Keratinocyte (primary cell): ENCODE data around the gene MPPED1. TPM values are rescaled to one million over a fixed set of nuclear protein-coding genes. Genes with fewer than 3 reads are reported as not detected.

ENCODE experiments used
- DNase-seq: peaks from one replicate; pipeline ENCODE4 v3.0.0-alpha.2; 2011; ENCODE audit warnings: low read depth, missing footprints, low spot score
- FAIRE-seq: peaks from 2 replicates; lab custom pipeline; 2011; peaks lifted over from hg19 to GRCh38; lab: Jason Lieb, UNC
- H2AFZ ChIP-seq: 2 replicates; pipeline ENCODE4 v1.6.0; 2012; ENCODE audit warnings: low read length, control low read depth, inconsistent platforms; ENCODE audit not compliant: control insufficient read depth
- H3K27ac ChIP-seq: 2 replicates; pipeline ENCODE4 v1.5.1; 2011; ENCODE audit warnings: low read length; ENCODE audit not compliant: control insufficient read depth, insufficient read depth
- H3K27me3 ChIP-seq: 3 replicates; pipeline ENCODE4 v1.6.0; 2011; ENCODE audit warnings: low read length; ENCODE audit not compliant: control insufficient read depth, insufficient read depth; ENCODE audit errors: extremely low read depth
- H3K36me3 ChIP-seq, 2 experiments: 2 replicates in 1 of 2; 3 replicates in 1 of 2; pipeline ENCODE4 v1.5.1; 2011; ENCODE audit warnings: low read length in 2 of 2, mild to moderate bottlenecking in 1 of 2; ENCODE audit not compliant: control insufficient read depth in 2 of 2, insufficient read depth in 2 of 2; ENCODE audit errors: extremely low read depth in 1 of 2
- H3K4me1 ChIP-seq: 3 replicates; pipeline ENCODE4 v1.5.1; 2011; ENCODE audit warnings: low read length; ENCODE audit not compliant: control insufficient read depth, insufficient read depth; ENCODE audit errors: extremely low read depth
- H3K4me2 ChIP-seq: 3 replicates; pipeline ENCODE4 v1.6.0; 2011; ENCODE audit warnings: low read depth, low read length; ENCODE audit not compliant: control insufficient read depth, insufficient read depth; ENCODE audit errors: extremely low read depth
- H3K4me3 ChIP-seq, 3 experiments: fragments of 200-600 bp in 1 of 3; sonication (generic) in 1 of 3; 2 replicates in 2 of 3; 3 replicates in 1 of 3; pipeline ENCODE4 v1.5.1; 2011 to 2016; ENCODE audit warnings: low read length in 3 of 3, mild to moderate bottlenecking in 3 of 3, control low read depth in 2 of 3, inconsistent platforms in 1 of 3, low read depth in 1 of 3, mixed read lengths in 1 of 3, mixed run types in 1 of 3, moderate library complexity in 1 of 3; ENCODE audit not compliant: control insufficient read depth in 2 of 3, insufficient read depth in 2 of 3; ENCODE audit errors: extremely low read depth in 1 of 3
- H3K79me2 ChIP-seq: 2 replicates; pipeline ENCODE4 v1.6.0; 2012; ENCODE audit warnings: low read length; ENCODE audit not compliant: control insufficient read depth, insufficient read depth
- H3K9ac ChIP-seq: 3 replicates; pipeline ENCODE4 v1.6.0; 2011; ENCODE audit warnings: low read length; ENCODE audit not compliant: control insufficient read depth, insufficient read depth; ENCODE audit errors: extremely low read depth
- H3K9me1 ChIP-seq: 3 replicates; pipeline ENCODE4 v1.6.0; 2011; ENCODE audit warnings: low read length; ENCODE audit not compliant: control insufficient read depth, insufficient read depth; ENCODE audit errors: extremely low read depth
- H3K9me3 ChIP-seq: 2 replicates; pipeline ENCODE4 v1.5.1; 2012; ENCODE audit warnings: low read depth, low read length; ENCODE audit not compliant: control insufficient read depth
- H4K20me1 ChIP-seq: 3 replicates; pipeline ENCODE4 v1.6.0; 2011; ENCODE audit warnings: low read length; ENCODE audit not compliant: control insufficient read depth, insufficient read depth; ENCODE audit errors: extremely low read depth
- CTCF ChIP-seq, 3 experiments: IDR thresholded peaks in 1 of 3; conservative IDR thresholded peaks in 1 of 3; optimal IDR thresholded peaks in 1 of 3; 2 replicates in 2 of 3; 3 replicates in 1 of 3; pipeline versions ENCODE3 to v1.5.1; 2011; ENCODE audit warnings: low read length in 3 of 3, mild to moderate bottlenecking in 3 of 3, moderate library complexity in 2 of 3, control low read depth in 1 of 3, inconsistent platforms in 1 of 3; ENCODE audit not compliant: insufficient read depth in 2 of 3; ENCODE audit errors: extremely low read depth in 1 of 3
- EZH2 ChIP-seq: IDR thresholded peaks from one replicate; pipeline ENCODE4 v1.6.1; 2012; ENCODE audit warnings: inconsistent platforms, mild to moderate bottlenecking, low read length, moderate library complexity
- dilution Hi-C: fragments of 300-500 bp; cut with MboI; formaldehyde crosslinking; loops from one replicate; pipeline ENCODE4 v1.7.0; 2020; ENCODE audit warnings: low sequenced_read_pairs; ENCODE audit not compliant: extremely low pct_ligation_motif_present
- polyA plus RNA-seq, 5 experiments: library from polyadenylated mRNA; depleted of rRNA in 3 of 5; stranded (reverse) in 3 of 5; stranded (forward) in 1 of 5; unstranded in 1 of 5; fragments of >200 nt; gene quantifications; 1 replicate in 1 of 5; 2 replicates in 3 of 5; 3 replicates in 1 of 5; pipeline versions ENCODE4 v1.2.1 to v1.2.3, GENCODE V29; 2011 to 2012; ENCODE audit warnings: missing spikeins in 2 of 5, low read depth in 1 of 5, low replicate concordance in 1 of 5

MPPED1 gene
- polyA plus RNA-seq, 1 donor (not counting 4 experiments of a cell fraction or from before 2014, with no cell fraction given) = not detected

- no peak for FAIRE-seq
- dilution Hi-C loops = no loop called here
- Histone ChIP-seq H2AFZ (no peak overlapping the region), H3K36me3 (no peaks in the 10 kb centered on the region), H3K27me3 (peaks cover 66% of the 10 kb centered on the region), H3K4me3 (no peak overlapping the region), H3K4me2 (no peak overlapping the region), H3K9me3 (no peaks in the 10 kb centered on the region), H3K9me1 (no peaks in the 10 kb centered on the region), H3K9ac (no peak overlapping the region), H3K79me2 (no peaks in the 10 kb centered on the region), H3K4me1 (no peaks in the 10 kb centered on the region), H4K20me1 (peaks cover 2% of the 10 kb centered on the region), H3K27ac (no peak overlapping the region)
- no peak for DNase-seq
- no peak for TF ChIP-seq CTCF (optimal IDR thresholded peaks at IDR 0.05 in 1 of 3, IDR thresholded peaks at IDR 0.05 in 1 of 3, conservative IDR thresholded peaks at IDR 0.05 in 1 of 3; ENCODE audit: extremely low read depth in 1 of 3, insufficient read depth in 2 of 3, low read length in 3 of 3)
- TF ChIP-seq EZH2 = no peak
Observed at GRCh38 chr22:43423046-43423445, 11.2 kb downstream of the MPPED1 start.

- H3K4me2 ChIP-seq = no peak overlapping the region
- DNase-seq (no peak), FAIRE-seq (no peak)
- no peak overlapping the region for H3K9ac ChIP-seq
- H3K4me1 ChIP-seq = no peaks in the 10 kb centered on the region
- no peak overlapping the region for H3K27ac ChIP-seq
- no peaks in the 10 kb centered on the region for H3K36me3 ChIP-seq
- peaks cover 62% of the 10 kb centered on the region for H3K27me3 ChIP-seq
- H3K4me3 ChIP-seq = no peak overlapping the region
- no peaks in the 10 kb centered on the region for H3K79me2 ChIP-seq
- H3K9me1 ChIP-seq = no peaks in the 10 kb centered on the region
- dilution Hi-C loops = no loop called here
- H3K9me3 ChIP-seq = no peaks in the 10 kb centered on the region
- TF ChIP-seq EZH2 (peak; percentile 53), CTCF (optimal IDR thresholded peaks at IDR 0.05 in 1 of 3, IDR thresholded peaks at IDR 0.05 in 1 of 3, conservative IDR thresholded peaks at IDR 0.05 in 1 of 3; ENCODE audit: extremely low read depth in 1 of 3, insufficient read depth in 2 of 3, low read length in 3 of 3) (no peak)
- H4K20me1 ChIP-seq = peaks cover 2% of the 10 kb centered on the region
- no peak overlapping the region for H2AFZ ChIP-seq
Observed at GRCh38 chr22:43424201-43424600, 12.4 kb downstream of the MPPED1 start.
